GM21576 (cell line): ENCODE results near the gene MARF1.

Source experiments
- ATAC-seq: cut with Tn5 transposase; IDR thresholded peaks from one replicate; pipeline ENCODE4 v1.9.1; 2021; ENCODE audit warnings: mild to moderate bottlenecking, moderate library complexity; ENCODE audit not compliant: unreplicated experiment

The MARF1 gene

GRCh38 chr16:15602285-15603044 lies 40.5 kb downstream of the MARF1 start:
- ATAC-seq = no peak

- no peak for ATAC-seq
These were observed 41.6 kb downstream of the MARF1 start for GRCh38 chr16:15601212-15601879.

DNA sequence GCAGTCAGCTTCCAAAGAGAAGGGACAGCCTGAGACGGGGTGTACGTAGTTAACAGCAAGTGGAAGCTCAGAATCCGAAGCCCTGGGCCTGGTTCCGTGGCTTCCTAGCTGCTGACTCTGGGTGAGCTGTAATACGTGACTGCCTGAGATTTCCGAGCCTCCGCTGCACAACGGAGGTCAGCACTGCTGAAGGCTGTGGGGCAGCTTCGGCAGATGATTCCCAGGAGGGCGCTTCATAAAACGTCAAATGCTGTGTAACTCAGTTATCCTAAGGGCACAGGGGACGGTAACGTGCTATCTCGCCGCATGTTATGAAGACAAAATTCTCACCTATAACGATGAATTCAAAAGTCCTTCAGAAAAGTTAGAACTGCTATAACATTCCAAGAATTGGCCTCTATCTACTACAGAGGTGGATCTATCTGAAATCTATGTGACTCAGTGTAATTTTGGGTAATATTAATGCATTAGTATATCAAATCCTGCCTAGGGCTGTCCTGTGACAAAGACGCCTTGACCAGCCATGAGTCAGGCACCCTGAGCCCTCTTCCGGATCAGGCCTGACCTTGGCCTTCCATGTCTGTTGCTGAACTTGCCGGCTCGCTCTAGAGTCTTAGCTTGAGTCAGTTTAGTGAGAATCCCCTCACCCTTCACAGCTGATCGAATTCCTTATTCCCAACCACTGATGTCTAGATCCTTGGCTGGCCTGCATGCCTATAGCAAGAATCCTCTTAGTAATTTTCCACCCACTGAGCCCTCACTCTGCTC lies 43.5 kb downstream of the MARF1 start:
- no peak for ATAC-seq

DNA sequence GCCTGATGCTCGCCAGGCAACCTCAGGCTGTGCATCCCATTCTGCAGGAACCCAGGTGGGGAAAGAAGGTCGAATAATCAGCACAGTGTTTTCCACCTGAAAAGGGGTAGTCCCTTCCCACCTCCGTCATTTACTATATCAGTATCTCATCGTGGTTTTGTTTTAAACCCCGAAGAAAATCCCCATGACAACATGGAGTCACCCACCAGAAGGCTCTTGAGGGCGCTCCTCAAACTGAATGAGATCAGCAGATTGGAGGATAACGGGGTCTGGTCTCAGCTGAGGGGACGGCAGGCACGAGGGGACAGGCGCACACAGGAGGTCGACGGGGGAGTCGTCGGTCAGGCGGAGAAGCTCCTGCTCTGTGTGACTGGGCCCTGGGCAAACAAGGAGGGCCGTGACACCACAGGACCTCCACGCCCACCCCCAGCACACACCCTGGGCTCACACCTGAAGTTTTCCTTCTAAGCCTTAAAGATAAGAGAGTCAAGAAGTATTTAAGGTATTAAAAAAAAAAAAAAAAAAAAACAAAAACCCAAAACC lies 44.2 kb downstream of the MARF1 start:
- ATAC-seq = no peak

DNA sequence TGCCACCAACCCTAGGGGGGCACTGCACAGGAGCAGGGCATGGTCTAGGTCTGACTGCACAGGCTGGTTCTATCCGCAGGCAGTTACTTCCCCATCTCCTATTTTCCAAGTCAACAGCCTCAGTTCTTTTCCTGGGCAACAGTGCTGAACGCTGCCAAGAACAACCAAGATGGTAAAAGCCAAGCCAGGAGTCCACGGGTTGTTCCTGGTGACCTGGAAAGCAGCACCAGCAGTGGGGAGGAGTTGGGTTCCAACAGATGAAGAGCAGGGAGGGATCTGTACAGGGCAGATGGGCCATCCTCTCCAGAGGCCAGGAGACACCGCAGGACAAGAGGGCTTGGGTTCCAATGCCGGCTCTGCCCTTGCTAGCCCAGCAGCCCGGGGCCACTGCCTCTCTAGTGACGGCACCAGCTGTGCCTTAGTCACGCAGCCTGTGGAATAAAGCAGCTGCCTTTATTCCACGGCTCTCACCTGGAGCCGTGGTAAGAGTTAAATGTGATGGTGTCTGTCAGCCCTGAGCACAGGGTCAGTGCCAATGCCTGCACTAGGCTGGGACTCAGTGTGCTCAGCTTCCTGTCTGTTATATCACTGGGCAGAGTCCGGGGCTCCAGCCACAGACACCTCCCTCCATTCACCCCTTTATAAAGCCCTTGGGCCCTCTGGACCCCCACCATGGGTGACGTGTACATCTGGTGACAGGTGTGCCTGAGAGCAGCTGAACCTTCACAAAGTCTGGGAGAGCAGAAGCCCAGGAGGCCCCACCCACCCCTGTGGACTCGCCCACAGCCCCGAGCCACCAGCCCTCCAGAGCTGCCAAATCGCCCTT lies 44.9 kb downstream of the MARF1 start:
- no peak for ATAC-seq

- ATAC-seq = no peak
These were observed 45.8 kb downstream of the MARF1 start for GRCh38 chr16:15597135-15597534.

- ATAC-seq = no peak
These were observed 48.1 kb downstream of the MARF1 start for GRCh38 chr16:15594711-15595320.

- no peak for ATAC-seq
These were observed 49.7 kb downstream of the MARF1 start for GRCh38 chr16:15593235-15593634.

DNA sequence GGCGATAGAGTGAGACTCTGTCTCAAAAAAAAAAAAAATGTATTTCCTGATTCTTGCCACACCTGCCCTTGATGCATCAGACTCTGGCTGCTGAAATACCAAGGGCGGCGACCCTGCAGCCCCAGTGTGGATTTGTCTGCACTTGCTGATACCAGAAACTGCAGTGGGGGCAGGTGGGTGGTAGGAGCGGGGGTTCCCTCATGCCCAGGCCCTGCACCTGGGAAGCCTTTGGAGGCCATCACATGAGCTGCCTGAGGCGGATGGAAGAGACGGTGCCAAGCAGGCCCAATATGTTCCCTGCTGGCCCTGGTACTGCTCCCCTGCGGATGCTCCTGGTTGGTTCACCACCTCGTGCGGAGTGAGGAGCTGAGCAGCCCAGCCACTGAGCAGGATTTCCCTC lies 50.6 kb downstream of the MARF1 start:
- no peak for ATAC-seq

DNA sequence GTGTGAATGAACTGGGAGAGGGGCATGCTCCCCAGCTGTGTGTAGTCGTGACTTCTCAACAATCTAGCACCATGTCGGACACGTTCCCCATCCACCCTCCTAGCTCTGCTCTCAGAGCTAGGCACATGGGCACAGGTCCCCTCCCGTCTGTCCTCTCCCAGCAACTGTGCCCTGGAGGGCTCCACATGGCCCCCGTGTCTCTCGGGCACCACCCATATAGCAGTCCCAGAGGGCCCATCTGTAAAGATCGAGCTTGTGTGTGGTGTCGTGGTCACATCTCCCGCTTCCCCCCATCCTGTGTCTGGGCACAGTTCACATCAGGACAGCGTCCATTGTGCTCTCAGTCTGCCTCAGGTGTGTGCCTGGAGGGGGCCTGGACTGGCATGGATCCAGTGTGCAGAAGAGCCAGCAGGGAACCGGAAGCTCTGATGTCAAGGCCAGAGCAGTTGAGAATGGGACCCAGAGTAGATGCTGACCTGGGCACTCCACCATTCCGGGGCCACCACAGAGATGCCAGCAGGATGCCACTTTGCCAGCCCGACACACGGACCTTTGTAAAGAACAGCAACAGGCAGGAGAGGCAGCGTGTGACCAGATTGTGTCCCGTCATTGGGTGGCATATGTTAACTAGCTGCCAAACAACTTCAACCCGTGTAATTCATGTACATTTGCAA lies 55.7 kb downstream of the MARF1 start:
- ATAC-seq = no peak

GRCh38 chr16:15586716-15587115 lies 56.2 kb downstream of the MARF1 start:
- ATAC-seq = no peak

DNA sequence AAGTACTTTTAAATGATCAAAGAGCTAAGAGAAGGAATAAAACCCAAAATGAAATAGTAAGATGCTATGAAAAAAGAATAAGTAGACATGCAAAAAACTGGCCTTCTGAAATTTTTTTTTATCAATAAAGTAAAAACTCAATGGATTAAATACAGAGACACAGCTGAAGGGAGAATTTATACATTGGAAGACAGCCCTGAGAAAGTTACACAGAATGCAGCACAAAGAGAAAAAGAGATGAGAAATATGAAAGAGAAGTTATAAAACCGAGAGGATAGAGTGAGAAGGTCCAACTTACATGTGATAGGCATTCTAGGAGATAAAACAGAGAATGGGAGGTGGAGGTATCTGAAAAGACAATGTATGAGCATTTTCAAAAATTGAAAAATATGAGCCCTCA lies 57.0 kb downstream of the MARF1 start:
- ATAC-seq = no peak

GRCh38 chr16:15583526-15583925 lies 59.4 kb downstream of the MARF1 start:
- ATAC-seq = no peak

GRCh38 chr16:15581127-15581815 lies 61.7 kb downstream of the MARF1 start:
- ATAC-seq = no peak

- ATAC-seq = no peak
These were observed 64.1 kb downstream of the MARF1 start for GRCh38 chr16:15578824-15579223.

DNA sequence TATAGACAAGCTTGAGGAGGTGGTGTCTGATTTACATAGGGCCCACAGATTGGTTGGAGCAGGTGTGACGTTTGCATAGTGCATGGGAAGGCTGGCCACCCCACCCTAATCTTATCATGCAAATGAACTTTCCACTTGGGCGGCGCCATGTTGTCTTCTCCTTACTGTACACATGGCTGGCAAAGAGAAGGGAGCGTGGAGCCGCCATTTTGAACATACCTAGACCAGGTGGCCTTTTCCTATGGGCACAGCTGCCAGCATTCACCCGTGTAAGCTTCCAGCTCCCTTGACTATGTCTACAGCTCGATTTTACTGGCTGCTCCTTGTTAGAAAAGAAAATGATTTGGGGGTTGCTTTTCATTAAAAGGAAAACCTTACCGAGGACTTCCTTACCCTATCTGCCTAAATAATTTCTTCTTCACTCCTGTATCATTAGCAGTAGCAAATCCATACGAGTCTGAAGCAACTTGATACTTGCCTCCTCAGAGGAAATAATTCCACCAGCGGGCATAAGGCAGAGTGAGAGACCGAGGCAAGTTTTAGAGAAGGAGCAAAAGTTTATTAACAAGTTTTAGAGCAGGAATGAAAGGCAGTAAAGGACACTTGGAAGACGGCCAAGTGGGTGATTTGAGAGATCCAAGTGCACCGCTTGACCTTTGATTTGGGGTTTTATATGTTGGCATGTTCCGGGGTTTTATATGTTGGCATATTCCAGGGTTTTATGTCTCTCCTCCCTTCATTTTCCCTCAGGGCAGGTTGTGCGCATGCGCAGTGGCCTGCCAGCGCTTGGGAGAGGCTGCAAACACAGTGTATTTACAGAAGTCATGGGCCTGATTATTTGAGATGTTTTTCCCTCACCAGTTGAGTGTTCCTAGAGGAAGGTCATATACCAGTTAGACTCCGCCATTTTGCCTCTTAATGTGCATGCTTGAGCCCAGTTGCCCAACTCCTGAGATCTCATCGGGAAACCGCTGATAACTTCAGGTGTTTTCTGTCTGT lies 65.7 kb downstream of the MARF1 start:
- no peak for ATAC-seq

DNA sequence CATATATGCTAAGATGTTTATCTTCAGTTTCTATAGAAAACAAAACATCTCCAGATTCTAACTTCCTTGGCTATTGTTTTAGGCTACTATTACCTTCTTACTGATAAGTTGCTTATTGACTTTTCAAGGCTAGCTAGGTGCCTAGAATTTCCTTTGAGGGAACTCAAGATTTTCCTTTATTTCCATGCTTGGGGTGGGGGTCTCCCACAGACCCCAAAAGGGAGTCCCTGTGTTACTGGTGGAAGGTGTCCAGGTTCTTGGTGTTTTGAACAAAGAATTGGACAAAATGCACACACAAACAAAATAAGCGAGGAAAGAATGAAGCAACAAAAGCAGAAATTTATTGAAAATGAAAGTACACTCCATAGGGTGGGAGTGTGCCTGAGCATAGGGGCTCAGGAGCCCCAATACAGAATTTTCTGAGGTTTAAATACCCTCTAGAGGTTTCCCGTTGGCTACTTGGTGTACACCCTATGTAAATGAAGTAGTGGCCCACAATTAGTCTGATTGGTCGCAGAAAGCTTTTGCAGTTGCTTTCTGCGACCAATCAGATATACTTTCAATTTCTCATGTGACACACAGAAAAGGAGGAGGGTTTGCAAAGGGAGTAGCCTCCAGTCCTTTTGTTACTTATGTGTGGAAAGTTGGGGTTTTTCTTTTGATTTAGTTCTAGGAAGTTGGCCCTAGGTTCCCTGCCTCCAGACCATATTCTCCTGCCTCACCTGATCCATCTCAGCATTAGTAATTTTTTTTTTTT lies 67.5 kb downstream of the MARF1 start:
- ATAC-seq = no peak
